Adipose tissue (tissue), 3 donors: ENCODE results near the gene USP47. TPM values are rescaled to one million over a fixed set of nuclear protein-coding genes. Genes with fewer than 3 reads are reported as not detected.

Experiments used
- H3K27ac ChIP-seq: one replicate; pipeline ENCODE4 v1.5.1; 2013; ENCODE audit warnings: low read depth, low read length
- WGBS, 3 donors: extraction: QIAGEN DNeasy Blood & Tissue Kit; methylation state at CpG; one replicate each; pipeline ENCODE4 v1.1.7; 2013; 5-methylcytosine and 5-hydroxymethylcytosine counted together
- polyA plus RNA-seq, 3 donors: library from polyadenylated mRNA; stranded (reverse); fragments of 200-250 nt; gene quantifications; one replicate each; pipeline ENCODE4 v1.2.3, GENCODE V29; 2013
- donor health status: healthy with polysubstance abuse.
- donor health status: Bipolar disorder and iron deficiency.
- donor health status: healthy.

Gene USP47
- polyA plus RNA-seq, 3 donors, result 15.8 to 25.1 (median 18.3) TPM

GRCh38 chr11:12001186-12001585, 159.4 kb downstream of the USP47 start:
- H3K27ac ChIP-seq, result no peak overlapping the region
- 38 to 90% (median 90%) methylated on average over 7 of the region's 7 CpGs for WGBS, 3 donors

- 93 to 100% (median 97%) methylated on average over 2 of the region's 2 CpGs for WGBS, 3 donors
- no peak overlapping the region for H3K27ac ChIP-seq
These were observed 161.6 kb downstream of the USP47 start for GRCh38 chr11:12003336-12003735.

- H3K27ac ChIP-seq, result no peak overlapping the region
- WGBS, 3 donors, result 86 to 89% (median 87%) methylated on average over 4 of the region's 4 CpGs
These were observed 162.0 kb downstream of the USP47 start for GRCh38 chr11:12003815-12004214.

GRCh38 chr11:12005061-12005460, 163.3 kb downstream of the USP47 start:
- 76 to 82% (median 80%) methylated on average over 4 of the region's 4 CpGs for WGBS, 3 donors
- H3K27ac ChIP-seq, result no peak overlapping the region

GRCh38 chr11:12005476-12005875, 163.7 kb downstream of the USP47 start:
- no peak overlapping the region for H3K27ac ChIP-seq
- 53 to 71% (median 71%) methylated on average over 1 of the region's 1 CpG for WGBS, 3 donors

GRCh38 chr11:12006552-12007229, 164.9 kb downstream of the USP47 start:
- WGBS, 3 donors, result 92 to 95% (median 94%) methylated on average over 7 of the region's 7 CpGs
- no peak overlapping the region for H3K27ac ChIP-seq

- H3K27ac ChIP-seq, result no peak overlapping the region
- 92 to 93% (median 92%) methylated on average over 5 of the region's 5 CpGs for WGBS, 3 donors
These were observed 165.4 kb downstream of the USP47 start for GRCh38 chr11:12007230-12007593.

- no peak within 1 kb of the TSS for H3K27ac ChIP-seq
- WGBS, 3 donors, result 12 to 17% (median 16%) methylated on average over 39 to 71 of the region's 71 CpGs
These were observed 166.3 kb downstream of the USP47 start, which contains the start of gene DKK3 for GRCh38 chr11:12007769-12008737. DKK3 (minus strand) TSS chr11:12008626; CDS start chr11:12008582, 44 bp downstream.

Other genes with a start within 250 kb of the USP47 start
- gene GALNT18, start 220.0 kb upstream of the USP47 start, polyA plus RNA-seq, result 10 to 100 TPM in 1 of 3 donors, 1 to 10 TPM in 2; 9.4 to 16.5 (median 9.6) TPM
- 10 to 100 TPM in 1 of 3 donors, 1 to 10 TPM in 2; 4.5 to 20.2 (median 7.8) TPM for gene DKK3, start 166.7 kb downstream of the USP47 start, polyA plus RNA-seq